Stimulated activated CD4-positive, alpha-beta T cell treated with anti-CD3 and anti-CD28 coated beads, Interleukin-12 subunit alpha, Interleukin-12 subunit beta, amount 100 ng/mL, for 24 hours (primary cell): ENCODE measurements around the gene MRPL38.
A peak's percentile ranks its signal among the peaks of the same experiment; 100 is the strongest.
"Not testable (repeated sequence)": the region's sequence is repeated elsewhere in the genome, so short reads cannot be mapped to it uniquely, and the experiment has no call there.

Experiments
- DNase-seq, 2 experiments: peaks; one replicate each; pipeline ENCODE4 v3.0.0-alpha.2; 2020; ENCODE audit warnings: low read depth in 2 of 2

Gene MRPL38

GRCh38 chr17:75876938-75877751 lies 27.5 kb downstream of the MRPL38 start:
- DNase-seq: peak in 1 of 2 experiments; percentile 47

- peak; percentile 51 to 55 for DNase-seq
Observed at GRCh38 chr17:75876190-75876937, 28.3 kb downstream of the MRPL38 start.

- no peak for DNase-seq
Observed at GRCh38 chr17:75875940-75876189, 28.8 kb downstream of the MRPL38 start.

GRCh38 chr17:75875182-75875939 lies 29.3 kb downstream of the MRPL38 start:
- DNase-seq: no peak

DNA sequence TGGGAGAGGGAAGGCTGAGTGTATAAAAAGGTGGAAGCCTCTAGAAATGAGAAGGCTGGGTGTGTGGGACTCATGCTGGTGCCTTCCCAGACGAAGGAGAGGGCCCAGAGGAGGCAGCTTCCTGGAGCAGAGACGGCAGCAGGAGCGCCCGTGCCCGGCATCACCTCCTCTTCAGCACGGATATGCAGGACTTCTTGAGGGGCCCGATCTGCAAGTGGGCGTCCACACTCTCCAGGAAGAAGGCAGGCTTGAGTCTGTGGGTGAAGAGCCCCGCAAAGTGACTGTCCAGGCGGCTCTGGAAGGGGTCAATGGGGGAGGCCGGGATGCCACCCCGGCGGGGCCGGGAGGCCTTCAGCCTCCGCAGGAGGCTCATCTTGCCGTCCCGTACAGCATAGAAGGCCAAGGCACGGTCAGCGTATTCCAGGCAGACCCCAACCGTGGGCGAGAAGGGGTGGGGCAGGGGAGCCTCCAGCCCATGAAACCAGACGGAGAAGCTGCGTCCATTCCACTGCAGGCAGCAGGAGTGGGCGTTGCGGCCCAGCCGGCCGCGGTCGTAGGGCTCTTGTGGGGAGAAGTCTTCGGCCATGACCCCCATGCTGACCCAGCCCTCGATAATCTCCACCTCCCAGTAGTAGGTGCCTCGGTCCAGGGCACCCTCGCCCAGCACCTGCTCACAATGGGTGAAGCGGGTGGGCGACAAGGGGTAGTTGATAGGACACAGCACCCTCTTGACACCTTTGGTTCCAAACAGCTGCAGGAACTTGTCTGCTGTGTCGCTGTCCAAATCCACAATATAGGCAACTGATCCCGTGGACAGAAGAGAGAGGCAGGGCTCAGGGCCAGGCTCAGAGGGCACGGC lies 30.1 kb downstream of the MRPL38 start:
- no peak for DNase-seq

DNA sequence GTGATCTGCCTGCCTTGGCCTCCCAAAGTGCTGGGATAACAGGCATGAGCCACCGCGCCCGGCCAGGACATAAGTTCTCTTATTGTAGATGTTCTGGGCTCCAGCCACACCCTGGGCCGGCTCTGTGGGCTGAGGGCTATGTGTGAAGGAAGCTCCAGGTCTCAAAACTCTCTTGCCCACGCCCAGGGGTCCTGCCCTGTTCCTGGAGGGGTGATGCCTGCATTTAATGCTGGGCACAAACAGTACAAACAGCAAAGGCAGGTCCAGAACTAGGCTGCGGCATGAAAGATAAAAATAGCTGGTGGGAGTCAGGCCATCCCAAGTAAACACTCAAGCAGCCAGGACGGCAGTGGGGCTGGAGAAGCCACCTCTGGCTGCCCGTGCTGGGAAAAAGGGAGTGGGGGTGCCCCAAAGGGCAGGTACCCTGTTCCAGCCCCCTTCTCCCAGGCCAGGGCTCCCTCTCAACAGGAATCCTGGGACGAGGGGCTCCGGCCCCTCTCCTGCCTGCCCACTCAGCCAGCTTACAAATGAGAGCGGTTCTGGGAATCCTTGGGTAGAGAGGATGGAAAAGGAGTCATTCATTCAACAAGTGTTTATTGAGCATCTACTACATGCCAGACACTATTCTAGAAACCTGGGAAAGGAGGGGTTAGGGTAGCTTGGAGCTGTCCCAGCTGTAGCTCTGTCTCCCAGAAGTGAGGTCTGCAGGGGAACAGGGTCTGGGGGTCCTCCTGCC lies 30.9 kb downstream of the MRPL38 start:
- DNase-seq: no peak

DNA sequence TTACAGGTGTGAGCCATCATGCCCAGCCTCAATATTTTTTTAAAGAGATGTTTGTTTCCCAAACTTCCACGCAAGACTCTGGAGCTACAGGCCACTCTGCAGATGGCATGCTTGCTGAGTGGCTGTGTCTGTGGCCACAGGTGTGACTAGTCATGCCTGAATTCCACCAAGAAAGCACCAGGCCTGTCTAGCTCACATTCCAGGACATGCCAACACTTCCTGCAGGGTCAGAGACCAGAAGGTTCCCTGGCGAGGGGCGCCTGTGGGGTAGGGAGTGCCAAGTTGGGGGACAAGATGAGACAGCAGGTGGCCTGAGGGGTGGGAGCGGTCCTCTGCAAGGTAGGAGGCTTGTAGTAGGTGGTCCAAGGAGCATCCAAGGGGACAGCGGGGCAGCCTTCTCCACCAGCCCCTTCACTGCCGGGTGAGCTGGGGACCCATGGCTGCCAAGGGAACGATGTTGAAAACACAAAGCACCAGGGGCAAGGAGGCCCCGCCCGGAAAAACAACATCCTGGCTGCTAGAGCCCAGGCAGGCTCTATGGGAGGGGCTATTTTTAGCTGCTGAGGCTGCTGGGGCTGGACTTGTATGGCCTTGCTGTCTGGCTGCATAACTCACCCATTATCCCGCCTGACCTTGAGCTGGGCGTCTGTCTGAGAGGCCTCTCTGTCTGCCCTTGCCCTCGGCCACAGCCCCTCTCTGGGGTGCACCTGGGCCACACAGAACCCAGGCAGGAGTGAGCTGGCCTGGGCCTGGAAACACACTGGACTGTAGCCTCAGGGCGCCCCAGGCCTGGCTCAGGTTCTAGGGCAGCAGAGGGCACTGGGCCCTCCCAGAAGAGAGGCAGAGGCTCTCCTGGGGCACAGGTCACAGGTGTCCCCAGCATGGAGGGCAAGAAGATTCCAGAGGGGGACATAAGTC lies 32.0 kb downstream of the MRPL38 start:
- DNase-seq: no peak

DNA sequence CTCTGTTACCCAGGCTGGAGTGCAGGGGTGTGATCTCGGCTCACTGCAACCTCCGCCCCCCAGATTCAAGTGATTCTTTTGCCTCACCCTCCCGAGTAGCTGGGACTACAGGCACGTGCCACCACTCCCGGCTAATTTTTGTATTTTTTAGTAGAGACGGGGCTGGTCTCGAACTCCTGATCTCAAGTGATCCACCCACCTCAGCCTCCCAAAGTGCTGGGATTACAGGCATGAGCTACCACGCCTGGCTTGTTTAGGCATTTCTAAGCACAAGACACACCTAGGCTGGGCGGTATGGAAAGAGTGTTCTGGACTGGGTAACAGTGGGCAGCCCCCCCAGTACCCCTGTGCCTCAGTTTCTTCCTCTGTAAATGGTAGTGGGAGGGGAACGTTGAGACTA lies 34.5 kb downstream of the MRPL38 start:
- not testable (repeated sequence) for DNase-seq

DNA sequence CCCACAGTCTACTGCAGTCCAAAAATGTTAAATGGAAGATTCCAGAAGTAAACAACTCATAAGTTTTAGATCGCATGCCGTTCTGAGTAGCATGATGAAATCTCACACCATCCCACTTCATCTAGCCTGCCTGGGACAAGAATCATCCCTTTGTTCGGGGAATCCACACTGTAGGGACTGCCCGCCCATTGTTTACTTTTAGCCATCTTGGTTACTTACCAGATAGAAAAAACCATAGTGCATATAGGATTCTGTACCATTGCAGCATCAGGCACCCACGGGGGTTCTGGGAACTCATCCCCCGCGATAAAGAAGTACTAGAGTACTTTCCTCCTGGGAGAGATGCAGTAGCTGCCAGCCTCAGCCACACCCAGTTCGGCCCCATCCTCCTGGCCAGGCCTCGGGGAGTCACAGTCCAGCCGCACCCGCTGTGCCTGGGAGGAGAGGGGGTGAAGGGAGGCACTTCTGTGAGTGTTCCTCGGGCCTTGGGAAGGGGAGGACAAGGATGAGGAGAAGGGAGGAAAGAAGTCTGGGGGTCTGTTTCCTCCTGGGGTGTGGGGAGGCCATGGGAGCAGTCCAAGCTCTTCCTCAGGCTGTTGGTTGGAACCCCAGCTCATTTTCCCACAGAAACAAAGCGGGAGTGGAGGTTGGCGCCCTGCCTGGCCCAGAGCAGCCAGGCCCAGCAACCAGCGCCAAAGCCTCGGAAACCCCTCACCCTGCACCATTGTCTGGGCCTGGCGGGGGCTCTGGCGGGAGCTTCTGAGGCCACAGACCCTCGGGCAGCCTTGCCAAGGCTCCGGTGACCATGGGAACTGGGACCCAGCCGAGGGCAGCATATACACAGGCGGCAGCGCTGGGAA lies 35.2 kb downstream of the MRPL38 start:
- no peak for DNase-seq

DNA sequence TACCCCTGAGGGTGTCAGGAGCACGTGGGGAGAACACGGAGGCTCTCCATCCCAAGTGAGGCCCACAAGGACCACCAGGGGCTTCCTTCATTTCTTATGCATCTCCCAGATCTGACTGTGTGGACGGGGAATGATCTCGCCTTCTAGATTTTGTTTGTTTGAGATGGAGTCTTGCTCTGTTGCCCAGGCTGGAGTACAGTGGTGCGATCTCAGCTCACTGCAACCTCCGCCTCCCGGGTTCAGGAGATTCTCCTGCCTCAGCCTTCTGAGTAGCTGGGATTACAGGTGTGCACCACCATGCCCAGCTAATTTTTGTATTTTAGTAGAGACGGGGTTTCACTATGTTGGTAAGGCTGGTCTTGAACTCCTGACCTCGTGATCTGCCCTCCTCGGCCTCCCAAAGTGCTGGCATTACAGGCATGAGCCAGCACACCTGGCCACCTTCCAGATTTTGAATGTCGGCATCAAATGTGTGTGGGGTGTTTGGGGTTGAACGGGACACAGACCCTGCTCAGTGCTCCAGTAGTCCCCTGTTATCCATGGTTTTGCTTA lies 35.9 kb downstream of the MRPL38 start:
- not testable (repeated sequence) for DNase-seq

GRCh38 chr17:75865404-75866188 lies 39.1 kb downstream of the MRPL38 start:
- not testable (repeated sequence) for DNase-seq

DNA sequence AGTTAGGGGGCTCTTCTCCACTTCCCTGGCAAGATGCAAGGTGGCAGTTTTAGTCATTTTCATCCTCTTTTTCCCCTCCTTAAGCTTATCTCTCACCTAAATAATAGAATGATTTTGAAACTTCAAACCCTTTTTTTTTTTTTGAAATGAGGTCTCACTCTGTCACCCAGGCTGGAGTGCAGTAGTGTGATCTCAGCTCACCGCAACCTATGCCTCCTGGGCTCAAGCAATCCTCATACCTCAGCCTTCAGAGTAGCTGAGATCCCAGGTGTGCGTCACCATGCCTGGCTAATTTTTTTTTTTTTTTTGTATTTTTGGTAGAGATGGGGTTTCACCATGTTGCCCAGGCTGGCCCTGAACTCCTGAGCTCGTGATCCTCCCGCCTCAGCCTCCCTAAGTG lies 39.8 kb downstream of the MRPL38 start:
- DNase-seq: not testable (repeated sequence)

- DNase-seq: no peak
Observed at GRCh38 chr17:75864448-75864871, 40.2 kb downstream of the MRPL38 start.

DNA sequence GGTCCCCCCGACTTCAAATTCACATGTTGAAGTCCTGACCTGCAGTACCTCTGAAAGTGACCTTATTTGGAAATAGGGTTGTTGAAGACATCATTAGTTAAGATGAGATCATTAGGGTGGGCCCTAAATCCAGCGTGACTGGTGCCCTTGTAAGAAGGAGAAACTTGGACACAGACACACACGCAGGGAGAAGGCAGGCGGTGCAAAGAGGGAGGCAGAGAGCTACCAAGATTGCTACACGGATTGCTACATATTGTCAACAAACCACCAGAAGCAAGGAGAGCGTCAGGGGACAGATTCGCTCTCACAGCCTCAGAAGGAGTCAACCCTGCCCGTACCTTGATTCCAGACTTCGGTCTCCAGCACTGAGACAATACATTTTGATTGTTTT lies 42.8 kb downstream of the MRPL38 start:
- no peak for DNase-seq

- not testable (repeated sequence) for DNase-seq
Observed at GRCh38 chr17:75859358-75859757, 45.3 kb downstream of the MRPL38 start.

DNA sequence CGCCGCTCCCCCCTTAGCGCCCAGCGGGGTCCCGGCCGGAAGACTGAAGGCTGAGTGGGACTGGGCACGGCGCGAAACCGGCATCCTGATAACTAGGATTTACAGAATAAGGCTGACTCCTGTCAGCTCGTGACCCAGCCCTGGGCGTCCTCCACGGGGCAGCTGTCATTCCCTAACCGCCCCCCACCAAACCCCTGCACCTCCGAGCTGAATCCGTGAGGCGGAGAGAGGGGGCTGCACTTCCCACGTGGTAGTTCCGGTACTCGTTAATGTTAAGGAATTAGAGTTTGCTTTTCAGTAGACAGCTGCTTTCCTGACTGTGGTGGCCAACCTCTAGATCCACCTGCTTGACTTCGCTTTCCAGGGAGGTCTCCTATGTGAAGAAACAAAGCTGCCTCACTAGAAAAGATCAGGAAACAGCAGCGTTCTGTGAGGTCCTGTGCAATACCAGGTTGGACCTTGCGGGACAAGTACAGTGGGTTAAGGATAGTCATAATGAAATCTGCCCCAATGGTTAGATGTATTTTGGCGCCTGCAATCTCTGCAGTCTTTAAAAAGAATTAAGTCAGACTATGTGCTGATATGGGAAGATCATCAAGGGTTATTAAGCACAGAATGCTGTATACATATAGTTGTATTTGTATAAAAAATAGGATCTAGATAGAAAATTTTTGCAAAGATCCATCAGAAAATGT lies 48.5 kb downstream of the MRPL38 start:
- no peak for DNase-seq
